ENCODE data around the gene METTL9. TPM values are rescaled to one million over a fixed set of nuclear protein-coding genes. Genes with fewer than 3 reads are reported as not detected.

Gene METTL9
- total and polyA plus RNA-seq, 2 of the 13 experiments (the other 11 are each of a cell fraction or from before 2014, with no cell fraction given), result 123 to 204 TPM

GRCh38 chr16:21565861-21566669 is 33.3 kb upstream of the METTL9 start (continued):
- TF ChIP-seq ZBTB4 (CRISPR knock-in tag; IDR thresholded peaks at IDR 0.05; ENCODE audit: borderline replicate concordance) (no peak), NFE2L1 (CRISPR knock-in tag; IDR thresholded peaks at IDR 0.05; ENCODE audit: borderline replicate concordance) (no peak), NR2F6 (IDR thresholded peaks at IDR 0.05) (peak; percentile 72), NR2F6 (CRISPR knock-in tag; IDR thresholded peaks at IDR 0.05) (peak; percentile 77), ZKSCAN5 (CRISPR knock-in tag; IDR thresholded peaks at IDR 0.05) (no peak), CREBL2 (CRISPR knock-in tag; IDR thresholded peaks at IDR 0.05; ENCODE audit: borderline replicate concordance) (0 out of 2 replicates have a peak, but pooled peaks have one; percentile 53), TARDBP (CRISPR knock-in tag; IDR thresholded peaks at IDR 0.05) (peak; percentile 92), ZNF160 (CRISPR knock-in tag; IDR thresholded peaks at IDR 0.05) (peak; percentile 34; the same call in 1 of the 2 replicates), PHB2 (IDR thresholded peaks at IDR 0.05; ENCODE audit: partially characterized antibody) (no peak), HMG20B (CRISPR knock-in tag; conservative IDR thresholded peaks at IDR 0.05) (peak; percentile 100), TOPORS (CRISPR knock-in tag; IDR thresholded peaks at IDR 0.05) (peak; percentile 94), MAX (IDR thresholded peaks at IDR 0.05) (peak; percentile 53; the same call in 1 of the 2 replicates), DZIP1 (CRISPR knock-in tag; IDR thresholded peaks at IDR 0.05) (no peak; the same call in 1 of the 2 replicates), TRIM22 (IDR thresholded peaks at IDR 0.05) (no peak), CAMTA2 (CRISPR knock-in tag; IDR thresholded peaks at IDR 0.05; ENCODE audit: borderline replicate concordance) (no peak), E2F2 (CRISPR knock-in tag; IDR thresholded peaks at IDR 0.05; ENCODE audit: borderline replicate concordance) (no peak)

Data from HepG2 (cell line).